ENCODE results near the gene ARHGAP24. TPM values are rescaled to one million over a fixed set of nuclear protein-coding genes. Genes with fewer than 3 reads are reported as not detected.

Gene ARHGAP24
- total and polyA plus RNA-seq, 10 of the 15 experiments (the other 5 are each of a cell fraction or from before 2014, with no cell fraction given) = 0.10 to 4.2 (median 0.52) TPM

- FAIRE-seq (no peak), ATAC-seq (no peak), DNase-seq (ENCODE audit: low read depth, low spot score) (no peak)
- 65% methylated on average over 3 of the region's 3 CpGs for WGBS (ENCODE audit: insufficient coverage, insufficient replicate concordance, low lambda C conversion rate, missing lambda C conversion rate)
- Histone ChIP-seq H2AFZ (ENCODE audit: control insufficient read depth, low read depth, low read length) (no peak overlapping the region), H3K9ac (ENCODE audit: control insufficient read depth, insufficient read depth, low read length) (no peak overlapping the region), H3K9me3 (replicated peaks; ENCODE audit: control insufficient read depth, insufficient read depth, low read length) (no peaks in the 10 kb centered on the region), H3K79me2 (ENCODE audit: control insufficient read depth, insufficient read depth, low read length) (no peaks in the 10 kb centered on the region), H3K27me3 (replicated peaks in 1 of 2; ENCODE audit: control insufficient read depth in 2 of 2, insufficient read depth in 2 of 2, low read length in 1 of 2) (no peaks in the 10 kb centered on the region), H3K4me1 (ENCODE audit: control insufficient read depth, insufficient read depth, low read length) (peaks cover 10% of the 10 kb centered on the region; the same call in 1 of the 2 replicates), H3K4me2 (ENCODE audit: control insufficient read depth, insufficient read depth) (no peak overlapping the region), H3K4me3 (no peak overlapping the region), H4K20me1 (ENCODE audit: control insufficient read depth, insufficient read depth) (no peaks in the 10 kb centered on the region), H3K27ac (ENCODE audit: control insufficient read depth, insufficient read depth) (no peak overlapping the region), H3K36me3 (ENCODE audit: control insufficient read depth in 2 of 2, insufficient read depth in 2 of 2, low read length in 1 of 2) (no peaks in the 10 kb centered on the region)
- in situ Hi-C loops (cut with MboI) = no loop called here
- POLR2A ChIA-PET = no interaction called here
- CTCF ChIA-PET = interaction anchor here (1.2 to 1.9 kb wide), 2 partner anchors 14 to 25 kb away, joined by 5 read pairs; partner anchors contain the start of gene ARHGAP24
- no peak for TF ChIP-seq HDAC2 (IDR thresholded peaks at IDR 0.05)
- no peak for TF ChIP-seq SMC3 (IDR thresholded peaks at IDR 0.05; ENCODE audit: borderline replicate concordance, low read length)
- TF ChIP-seq BCL11A (IDR thresholded peaks at IDR 0.05; ENCODE audit: low read depth, low read length) = no peak
- TF ChIP-seq, protein P1, sequence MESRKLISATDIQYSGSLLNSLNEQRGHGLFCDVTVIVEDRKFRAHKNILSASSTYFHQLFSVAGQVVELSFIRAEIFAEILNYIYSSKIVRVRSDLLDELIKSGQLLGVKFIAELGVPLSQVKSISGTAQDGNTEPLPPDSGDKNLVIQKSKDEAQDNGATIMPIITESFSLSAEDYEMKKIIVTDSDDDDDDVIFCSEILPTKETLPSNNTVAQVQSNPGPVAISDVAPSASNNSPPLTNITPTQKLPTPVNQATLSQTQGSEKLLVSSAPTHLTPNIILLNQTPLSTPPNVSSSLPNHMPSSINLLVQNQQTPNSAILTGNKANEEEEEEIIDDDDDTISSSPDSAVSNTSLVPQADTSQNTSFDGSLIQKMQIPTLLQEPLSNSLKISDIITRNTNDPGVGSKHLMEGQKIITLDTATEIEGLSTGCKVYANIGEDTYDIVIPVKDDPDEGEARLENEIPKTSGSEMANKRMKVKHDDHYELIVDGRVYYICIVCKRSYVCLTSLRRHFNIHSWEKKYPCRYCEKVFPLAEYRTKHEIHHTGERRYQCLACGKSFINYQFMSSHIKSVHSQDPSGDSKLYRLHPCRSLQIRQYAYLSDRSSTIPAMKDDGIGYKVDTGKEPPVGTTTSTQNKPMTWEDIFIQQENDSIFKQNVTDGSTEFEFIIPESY (IDR thresholded peaks at IDR 0.05) = no peak
- no peak for TF ChIP-seq BMI1 (IDR thresholded peaks at IDR 0.05; ENCODE audit: borderline replicate concordance)
- TF ChIP-seq ZSCAN29 (IDR thresholded peaks at IDR 0.05) = no peak
- TF ChIP-seq SRF (IDR thresholded peaks at IDR 0.05; ENCODE audit: low read depth in 2 of 2, low read length in 2 of 2) = no peak
- no peak for TF ChIP-seq NFIC (IDR thresholded peaks at IDR 0.05; ENCODE audit: low read depth, low read length)
- TF ChIP-seq DPF2 (IDR thresholded peaks at IDR 0.05) = no peak
- no peak for TF ChIP-seq CHD4 (IDR thresholded peaks at IDR 0.05)
- TF ChIP-seq ZNF274 (IDR thresholded peaks at IDR 0.05; ENCODE audit: insufficient read depth, insufficient read length) = no peak
- TF ChIP-seq, protein P2, sequence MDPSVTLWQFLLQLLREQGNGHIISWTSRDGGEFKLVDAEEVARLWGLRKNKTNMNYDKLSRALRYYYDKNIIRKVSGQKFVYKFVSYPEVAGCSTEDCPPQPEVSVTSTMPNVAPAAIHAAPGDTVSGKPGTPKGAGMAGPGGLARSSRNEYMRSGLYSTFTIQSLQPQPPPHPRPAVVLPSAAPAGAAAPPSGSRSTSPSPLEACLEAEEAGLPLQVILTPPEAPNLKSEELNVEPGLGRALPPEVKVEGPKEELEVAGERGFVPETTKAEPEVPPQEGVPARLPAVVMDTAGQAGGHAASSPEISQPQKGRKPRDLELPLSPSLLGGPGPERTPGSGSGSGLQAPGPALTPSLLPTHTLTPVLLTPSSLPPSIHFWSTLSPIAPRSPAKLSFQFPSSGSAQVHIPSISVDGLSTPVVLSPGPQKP (IDR thresholded peaks at IDR 0.05; ENCODE audit: low read depth, low read length) = no peak
- RAD21 ChIA-PET (ENCODE audit: unreplicated experiment) = interaction anchor here (1.0 to 1.3 kb wide), 2 partner anchors 25 to 248 kb away, joined by 3 read pairs; partner anchors contain the start of gene ARHGAP24
- no TSS peak for BruUV-seq (replicated peaks)
- SMC1A ChIA-PET (ENCODE audit: uncharacterized antibody, unreplicated experiment) = interaction anchor here (0.9 to 1.6 kb wide), 2 partner anchors 9 to 11 kb away, joined by 4 read pairs; no protein-coding TSS in a partner anchor
- intact Hi-C loops (cut with micrococcal nuclease; ENCODE audit: unreplicated experiment) = no loop called here
Observed at GRCh38 chr4:85499573-85499972, 24.6 kb downstream of the ARHGAP24 start.
